Activated CD8-positive, alpha-beta memory T cell treated with anti-CD3 and anti-CD28 coated beads for 48 hours (primary cell): Measurements from ENCODE around the gene SREBF1.

Experiments used
- DNase-seq, 3 experiments: peaks; one replicate each; pipeline ENCODE4 v3.0.0-alpha.2; 2020; ENCODE audit warnings: low read depth in 2 of 3, low spot score in 2 of 3

The SREBF1 gene

DNA sequence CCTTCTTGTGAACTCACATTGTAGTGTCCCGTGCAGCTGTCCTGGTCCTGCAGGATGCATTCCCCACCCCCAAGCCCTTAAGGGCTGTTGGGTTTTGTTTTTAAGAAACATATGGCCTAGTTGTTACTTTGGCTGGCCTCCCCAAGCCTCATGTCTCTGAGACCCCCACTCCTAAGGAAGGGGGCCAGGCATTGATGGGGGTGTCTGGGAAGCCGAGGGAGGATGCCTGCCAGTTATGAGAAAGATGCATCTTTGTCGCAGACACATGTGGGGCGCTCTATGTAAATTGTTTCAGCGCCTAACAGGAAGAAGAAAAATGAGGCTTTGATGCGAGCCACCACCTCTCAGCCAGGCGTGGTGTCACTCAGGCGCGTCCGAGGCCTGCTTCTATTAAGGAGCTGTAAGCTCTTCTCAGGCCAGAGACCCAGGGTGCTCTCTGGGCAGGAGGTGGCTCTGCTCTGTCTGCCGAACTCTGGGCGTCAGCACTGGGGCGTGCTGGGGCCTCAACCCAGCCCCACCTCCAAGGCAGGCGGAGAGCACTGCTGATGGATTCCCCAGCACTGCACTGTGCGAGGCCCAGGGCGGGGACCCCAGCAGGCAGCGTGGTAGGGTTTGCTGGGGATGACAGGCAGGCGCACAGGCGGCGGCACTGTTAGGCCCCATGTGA lies 70.6 kb downstream of the SREBF1 start:
- no peak for DNase-seq

GRCh38 chr17:17765359-17766076 lies 71.3 kb downstream of the SREBF1 start:
- no peak for DNase-seq

- DNase-seq, result no peak
Measured at GRCh38 chr17:17763734-17764133, 73.1 kb downstream of the SREBF1 start.

DNA sequence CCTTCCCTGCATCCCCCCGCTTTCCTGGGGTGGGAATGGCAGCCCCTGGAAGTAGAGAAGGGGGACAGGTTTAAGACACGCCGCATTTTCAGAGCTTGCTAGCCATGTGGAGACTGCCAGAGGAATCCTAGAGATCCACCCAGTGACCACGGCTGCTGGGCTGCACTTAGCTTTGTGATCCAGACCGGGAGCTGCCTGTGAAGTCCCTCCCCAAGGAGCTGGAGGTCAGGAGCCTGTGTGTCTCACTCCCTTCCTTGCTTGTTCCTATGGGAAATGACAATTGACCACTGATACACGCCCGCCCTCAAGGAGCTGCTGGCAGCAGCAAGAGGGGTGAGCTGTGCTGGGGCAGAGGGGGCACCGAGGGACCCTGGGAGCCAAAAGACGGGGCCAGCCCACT lies 73.7 kb downstream of the SREBF1 start:
- DNase-seq, result no peak

- DNase-seq, result no peak
Measured at GRCh38 chr17:17762744-17763105, 74.1 kb downstream of the SREBF1 start.
